AG04449 (cell line): Measurements from ENCODE around the gene MAPK9.

Experiments
- CTCF ChIA-PET: fragments of 350-600 bp; formaldehyde crosslinking; extraction: SDS; loops from one replicate; lab custom pipeline; 2021; ENCODE audit warnings: antibody characterized with exemption; lab: Yijun Ruan, JAX
- POLR2A ChIA-PET: fragments of 400-600, 350-600 bp; formaldehyde crosslinking; extraction: SDS; loops from one replicate; lab custom pipeline; 2020; ENCODE audit warnings: antibody characterized with exemption, inconsistent platforms; lab: Yijun Ruan, JAX
- DNase-seq: peaks from one replicate; pipeline ENCODE4 v3.0.0-alpha.2; 2010; ENCODE audit warnings: low read depth, low spot score
- H3K4me3 ChIP-seq: 2 replicates; pipeline ENCODE4 v1.5.1; 2011; ENCODE audit warnings: low read depth, mild to moderate bottlenecking, control low read depth, low read length
- CTCF ChIP-seq: IDR thresholded peaks from one replicate; pipeline ENCODE4 v1.5.1; 2011; ENCODE audit warnings: mild to moderate bottlenecking, moderate library complexity, low read length, control low read depth, inconsistent platforms; ENCODE audit not compliant: insufficient read depth; ENCODE audit errors: missing control alignments

The MAPK9 gene

GRCh38 chr5:180291943-180292831 lies at the start of gene MAPK9:
MAPK9 (minus strand) TSS chr5:180292083; CDS start chr5:180280561, 11,522 bp downstream.
- H3K4me3 ChIP-seq, result peak within 1 kb of the TSS; percentile 76
- TF ChIP-seq CTCF, result no peak
- ChIA-PET POLR2A (interaction anchor here (0.6 kb wide), 1 partner anchor 669 kb away, joined by 3 read pairs; the partner anchor contains the start of gene HNRNPH1), CTCF (interaction anchor here (0.9 to 7.7 kb wide), 24 partner anchors 9 to 314 kb away, joined by 3 to 279 read pairs (median 4); no protein-coding TSS in a partner anchor)
- no peak for DNase-seq

- POLR2A ChIA-PET, result no interaction called here
- DNase-seq, result no peak
- H3K4me3 ChIP-seq, result no peak overlapping the region
- TF ChIP-seq CTCF, result no peak
- CTCF ChIA-PET, result interaction anchor here (0.7 to 7.8 kb wide), 6 partner anchors 7 to 250 kb away, joined by 3 to 66 read pairs (median 18); no protein-coding TSS in a partner anchor
These were observed 49.7 kb upstream of the MAPK9 start for GRCh38 chr5:180341595-180341994.

- POLR2A ChIA-PET, result no interaction called here
- CTCF ChIA-PET, result interaction anchor here (1.3 to 7.8 kb wide), 4 partner anchors 9 to 47 kb away, joined by 9 to 66 read pairs (median 30); no protein-coding TSS in a partner anchor
- no peak for DNase-seq
- no peak overlapping the region for H3K4me3 ChIP-seq
- no peak for TF ChIP-seq CTCF
These were observed 49.0 kb upstream of the MAPK9 start for GRCh38 chr5:180340856-180341255.

GRCh38 chr5:180339583-180340183 lies 47.8 kb upstream of the MAPK9 start:
- no peak for TF ChIP-seq CTCF
- no peak for DNase-seq
- no peak overlapping the region for H3K4me3 ChIP-seq
- POLR2A ChIA-PET, result no interaction called here
- CTCF ChIA-PET, result no interaction called here

- ChIA-PET POLR2A (no interaction called here), CTCF (interaction anchor here (2.2 to 3.1 kb wide), 2 partner anchors 10 to 22 kb away, joined by 9 to 21 read pairs; no protein-coding TSS in a partner anchor)
- DNase-seq, result no peak
These were observed 46.3 kb upstream of the MAPK9 start for GRCh38 chr5:180338001-180338707.

More at GRCh38 chr5:180338001-180338707, 46.3 kb upstream of the MAPK9 start:
- H3K4me3 ChIP-seq, result no peak overlapping the region
- TF ChIP-seq CTCF, result no peak
